ENCODE results near the gene SLC39A7. TPM values are rescaled to one million over a fixed set of nuclear protein-coding genes. Genes with fewer than 3 reads are reported as not detected.

SLC39A7 gene
- total RNA-seq, 1 experiment from 2014 or later = 119 TPM

- H3K9me3 ChIP-seq (ENCODE audit: low read depth, low read length, poor library complexity, severe bottlenecking) = no peaks in the 10 kb centered on the region
- no peak overlapping the region for H3K4me3 ChIP-seq (ENCODE audit: low read depth, low read length, poor library complexity, severe bottlenecking)
- H3K27ac ChIP-seq (ENCODE audit: low read depth, low read length, poor library complexity, severe bottlenecking) = no peak overlapping the region
- no peak for DNase-seq (ENCODE audit: low spot score)
- intact Hi-C loops (cut with micrococcal nuclease; ENCODE audit: unreplicated experiment) = no loop called here
- CTCF ChIA-PET = no interaction called here
- no peaks in the 10 kb centered on the region for H3K4me1 ChIP-seq (ENCODE audit: insufficient read depth, low read length, poor library complexity, severe bottlenecking)
- H3K27me3 ChIP-seq (replicated peaks; ENCODE audit: insufficient read depth, low read depth, low read length, poor library complexity) = no peaks in the 10 kb centered on the region
- no peaks in the 10 kb centered on the region for H3K36me3 ChIP-seq (ENCODE audit: insufficient read depth, low read length, poor library complexity, severe bottlenecking)
- BruUV-seq (replicated peaks) = no TSS peak
- POLR2A ChIA-PET (ENCODE audit: low non-redundant PET) = no interaction called here
- TF ChIP-seq EZH2 (IDR thresholded peaks at IDR 0.05; ENCODE audit: borderline replicate concordance, low read depth, low read length, poor library complexity, severe bottlenecking) (no peak), CTCF (conservative IDR thresholded peaks at IDR 0.05; ENCODE audit: low read depth, low read length) (no peak)
These were observed 32.4 kb upstream of the SLC39A7 start for GRCh38 chr6:33168284-33168601.

- TF ChIP-seq EZH2 (IDR thresholded peaks at IDR 0.05; ENCODE audit: borderline replicate concordance, low read depth, low read length, poor library complexity, severe bottlenecking) (no peak), CTCF (conservative IDR thresholded peaks at IDR 0.05; ENCODE audit: low read depth, low read length) (no peak)
- intact Hi-C loops (cut with micrococcal nuclease; ENCODE audit: unreplicated experiment) = no loop called here
- H3K36me3 ChIP-seq (ENCODE audit: insufficient read depth, low read length, poor library complexity, severe bottlenecking) = no peaks in the 10 kb centered on the region
- no peak for DNase-seq (ENCODE audit: low spot score)
- H3K9me3 ChIP-seq (ENCODE audit: low read depth, low read length, poor library complexity, severe bottlenecking) = no peaks in the 10 kb centered on the region
- CTCF ChIA-PET = no interaction called here
- no peak overlapping the region for H3K4me3 ChIP-seq (ENCODE audit: low read depth, low read length, poor library complexity, severe bottlenecking)
- POLR2A ChIA-PET (ENCODE audit: low non-redundant PET) = no interaction called here
- H3K4me1 ChIP-seq (ENCODE audit: insufficient read depth, low read length, poor library complexity, severe bottlenecking) = no peaks in the 10 kb centered on the region
- BruUV-seq (replicated peaks) = no TSS peak
- no peak overlapping the region for H3K27ac ChIP-seq (ENCODE audit: low read depth, low read length, poor library complexity, severe bottlenecking)
- H3K27me3 ChIP-seq (replicated peaks; ENCODE audit: insufficient read depth, low read depth, low read length, poor library complexity) = no peaks in the 10 kb centered on the region
These were observed 32.0 kb upstream of the SLC39A7 start for GRCh38 chr6:33168639-33169038.

- BruUV-seq (replicated peaks) = no TSS peak
- ChIA-PET POLR2A (ENCODE audit: low non-redundant PET) (no interaction called here), CTCF (no interaction called here)
- no peak overlapping the region for H3K4me3 ChIP-seq (ENCODE audit: low read depth, low read length, poor library complexity, severe bottlenecking)
- H3K27ac ChIP-seq (ENCODE audit: low read depth, low read length, poor library complexity, severe bottlenecking) = no peak overlapping the region
- no peaks in the 10 kb centered on the region for H3K9me3 ChIP-seq (ENCODE audit: low read depth, low read length, poor library complexity, severe bottlenecking)
- intact Hi-C loops (cut with micrococcal nuclease; ENCODE audit: unreplicated experiment) = no loop called here
- TF ChIP-seq CTCF (conservative IDR thresholded peaks at IDR 0.05; ENCODE audit: low read depth, low read length) (no peak), EZH2 (IDR thresholded peaks at IDR 0.05; ENCODE audit: borderline replicate concordance, low read depth, low read length, poor library complexity, severe bottlenecking) (no peak)
- H3K4me1 ChIP-seq (ENCODE audit: insufficient read depth, low read length, poor library complexity, severe bottlenecking) = no peaks in the 10 kb centered on the region
- H3K27me3 ChIP-seq (replicated peaks; ENCODE audit: insufficient read depth, low read depth, low read length, poor library complexity) = no peaks in the 10 kb centered on the region
- DNase-seq (ENCODE audit: low spot score) = no peak
- no peaks in the 10 kb centered on the region for H3K36me3 ChIP-seq (ENCODE audit: insufficient read depth, low read length, poor library complexity, severe bottlenecking)
These were observed 31.1 kb upstream of the SLC39A7 start for GRCh38 chr6:33169291-33170175.
